B cell (primary cell): Measurements from ENCODE around the gene CDIP1. TPM values are rescaled to one million over a fixed set of nuclear protein-coding genes. Genes with fewer than 3 reads are reported as not detected.

Experiments used
- ATAC-seq: fragments of 200-7000 bp; cut with Tn5 transposase; one replicate; pipeline ENCODE4 v1.10.0; 2021; ENCODE audit warnings: low read depth, mild to moderate bottlenecking, moderate number of reproducible peaks, moderate library complexity
- CTCF ChIA-PET: fragments of 350-600 bp; sonication (Branson Sonifier 250); formaldehyde crosslinking; loops from one replicate; lab custom pipeline; 2021; ENCODE audit warnings: antibody characterized with exemption, inconsistent platforms; lab: Charles Lee
- POLR2A ChIA-PET: fragments of 350-600 bp; sonication (Branson Sonifier 250); formaldehyde crosslinking; loops from one replicate; lab custom pipeline; 2021; ENCODE audit warnings: antibody characterized with exemption; lab: Charles Lee
- DNase-seq: peaks from one replicate; pipeline ENCODE4 v3.0.0; 2013
- H2AFZ ChIP-seq: 2 replicates; pipeline ENCODE4 v1.6.1; 2012; ENCODE audit warnings: mild to moderate bottlenecking, low read depth, low read length; ENCODE audit not compliant: insufficient read depth, poor library complexity, severe bottlenecking
- H3K27ac ChIP-seq, 2 donors: 1 replicate in 1 of 2; 2 replicates in 1 of 2; pipeline ENCODE4 v1.5.1; 2012 to 2013; ENCODE audit warnings: low read length in 2 of 2, mild to moderate bottlenecking in 2 of 2, moderate library complexity in 1 of 2
- H3K27me3 ChIP-seq, 4 experiments: fragments of 200-600 bp in 1 of 4; sonication (generic) in 1 of 4; replicated peaks in 1 of 4; 1 replicate in 2 of 4; 2 replicates in 2 of 4; pipeline versions ENCODE4 v1.6.1 to v1.7.0; 2013 to 2016; ENCODE audit warnings: low read length in 3 of 4, mild to moderate bottlenecking in 2 of 4, mixed read lengths in 1 of 4, moderate library complexity in 1 of 4; ENCODE audit not compliant: insufficient read depth in 4 of 4, control insufficient read depth in 3 of 4; ENCODE audit errors: control extremely low read depth in 1 of 4
- H3K36me3 ChIP-seq, 2 experiments: replicated peaks in 1 of 2; 1 replicate in 1 of 2; 2 replicates in 1 of 2; pipeline versions ENCODE4 v1.6.1 to v1.7.1; 2013; ENCODE audit warnings: low read length in 1 of 2; ENCODE audit not compliant: insufficient read depth in 2 of 2, control insufficient read depth in 1 of 2; ENCODE audit errors: control extremely low read depth in 1 of 2, extremely low read depth in 1 of 2
- H3K4me1 ChIP-seq, 2 donors: fragments of 200-600 bp in 1 of 2; sonication (generic) in 1 of 2; 1 replicate in 1 of 2; 2 replicates in 1 of 2; pipeline versions ENCODE4 v1.5.1 to v1.6.1; 2013 to 2017; ENCODE audit warnings: low read length in 2 of 2; ENCODE audit not compliant: control insufficient read depth in 2 of 2, insufficient read depth in 2 of 2
- H3K4me2 ChIP-seq: replicated peaks from 2 replicates; pipeline ENCODE3; 2012; ENCODE audit warnings: mild to moderate bottlenecking, low read depth, low read length; ENCODE audit not compliant: poor library complexity, severe bottlenecking
- H3K4me3 ChIP-seq, 5 experiments: fragments of 200-600 bp in 1 of 5; sonication (generic) in 1 of 5; 1 replicate in 3 of 5; 2 replicates in 2 of 5; pipeline versions ENCODE4 v1.5.1 to v1.7.0; 2011 to 2016; ENCODE audit warnings: low read length in 4 of 5, mild to moderate bottlenecking in 4 of 5, low read depth in 2 of 5, control low read depth in 1 of 5, moderate library complexity in 1 of 5; ENCODE audit not compliant: insufficient read depth in 1 of 5; ENCODE audit errors: control extremely low read depth in 1 of 5, extremely low read depth in 1 of 5
- H3K79me2 ChIP-seq: fragments of 200-600 bp; sonication (generic); one replicate; pipeline ENCODE4 v1.6.0; 2016; ENCODE audit warnings: low read length; ENCODE audit not compliant: control insufficient read depth, insufficient read depth
- H3K9ac ChIP-seq: fragments of 200-600 bp; sonication (generic); 2 replicates; pipeline ENCODE4 v1.6.1; 2017; ENCODE audit warnings: mild to moderate bottlenecking, low read length, moderate library complexity
- H3K9me3 ChIP-seq, 3 donors: one replicate each; pipeline versions ENCODE4 v1.6.1 to v1.7.1; 2013; ENCODE audit warnings: low read length in 2 of 3; ENCODE audit not compliant: control insufficient read depth in 2 of 3, insufficient read depth in 1 of 3; ENCODE audit errors: control extremely low read depth in 1 of 3
- H4K20me1 ChIP-seq: 2 replicates; pipeline ENCODE4 v1.6.0; 2012; ENCODE audit warnings: mild to moderate bottlenecking, low read length; ENCODE audit not compliant: insufficient read depth, control insufficient read depth, poor library complexity, severe bottlenecking
- H3K27ac Mint-ChIP-seq: one replicate; pipeline ENCODE4 v1.8.0; 2021; ENCODE audit warnings: mixed read lengths
- H3K27me3 Mint-ChIP-seq: one replicate; pipeline ENCODE4 v1.8.0; 2021; ENCODE audit warnings: mixed read lengths
- H3K4me1 Mint-ChIP-seq: one replicate; pipeline ENCODE4 v1.8.0; 2021; ENCODE audit warnings: mixed read lengths
- H3K4me3 Mint-ChIP-seq: one replicate; pipeline ENCODE4 v1.8.0; 2021; ENCODE audit warnings: mixed read lengths
- H3K9me3 Mint-ChIP-seq: one replicate; pipeline ENCODE4 v1.8.0; 2022; ENCODE audit warnings: mixed read lengths; ENCODE audit not compliant: insufficient read depth
- EZH2 ChIP-seq: IDR thresholded peaks from 2 replicates; pipeline ENCODE4 v1.6.1; 2012; ENCODE audit warnings: borderline replicate concordance, low read depth, mild to moderate bottlenecking, moderate library complexity, low read length; ENCODE audit not compliant: insufficient read depth, poor library complexity, severe bottlenecking
- WGBS: methylation state at CpG from one replicate; pipeline ENCODE4 v1.1.5; 2013; ENCODE audit warnings: missing lambda C conversion rate; ENCODE audit not compliant: insufficient coverage; 5-methylcytosine and 5-hydroxymethylcytosine counted together
- intact Hi-C: fragments of 100-400 bp; cut with micrococcal nuclease; formaldehyde crosslinking; loops from one replicate; pipeline ENCODE4 v1.10.0; 2022
- polyA plus RNA-seq: library from polyadenylated mRNA; depleted of rRNA; stranded (reverse); fragments of >200 nt; gene quantifications from 2 replicates; pipeline ENCODE4 v1.2.3, GENCODE V29; 2012
- total RNA-seq, 2 donors: library from RNA; stranded (reverse); fragments of 120-200 nt in 1 of 2; gene quantifications; 1 replicate in 1 of 2; 2 replicates in 1 of 2; pipeline versions ENCODE4 v1.2.3 to v1.2.4, GENCODE V29; 2013 to 2022
- TF ChIP-seq, protein P1 (sequence below): fragments of 200-600 bp; IDR thresholded peaks from one replicate; pipeline ENCODE4 v1.8.0; 2022; ENCODE audit warnings: antibody characterized with exemption, mild to moderate bottlenecking

The CDIP1 gene
- total and polyA plus RNA-seq, 2 donors (not counting 1 experiment from before 2014, with no cell fraction given): 12.8 to 20.3 TPM

DNA sequence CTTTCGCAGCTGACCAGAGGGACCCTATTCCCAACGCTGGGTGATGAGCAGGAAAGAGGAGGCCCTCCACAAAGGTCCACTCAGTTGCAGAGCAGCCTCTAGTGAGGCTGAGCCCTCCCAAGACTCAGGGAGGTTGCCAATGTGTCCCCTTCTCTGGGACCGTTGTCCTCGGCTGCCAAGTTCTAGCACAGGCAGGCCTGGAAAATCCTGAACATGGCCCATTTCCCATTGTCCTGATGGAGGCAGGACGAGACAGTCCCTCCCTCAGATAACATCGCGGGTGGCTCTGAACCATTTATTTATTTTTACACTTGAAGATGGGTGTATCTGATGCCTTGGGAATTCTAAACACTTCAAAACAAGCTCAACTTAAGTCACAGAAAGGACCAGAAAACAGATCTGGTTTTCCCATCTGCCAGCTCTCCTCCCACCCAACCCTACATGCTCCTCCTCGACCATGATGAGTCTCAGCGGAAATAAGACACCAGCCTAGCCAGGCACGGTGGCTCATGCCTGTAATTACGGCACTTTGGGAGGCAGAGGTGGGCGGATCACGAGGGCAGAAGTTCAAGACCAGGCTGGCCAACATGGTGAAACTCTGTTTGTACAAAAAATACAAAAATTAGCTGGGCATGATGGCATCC is 12.8 kb downstream of the CDIP1 start:
- Histone ChIP-seq H4K20me1 (no peaks in the 10 kb centered on the region), H3K27me3 (no peaks in the 10 kb centered on the region), H3K9me3 (peaks cover 0 to 9% (median 0%) of the 10 kb centered on the region in 3 donors), H3K27ac (no peak overlapping the region), H3K9ac (no peak overlapping the region), H3K79me2 (peaks cover 51% of the 10 kb centered on the region), H3K4me1 (peaks cover 13 to 30% of the 10 kb centered on the region in 2 donors), H2AFZ (no peak overlapping the region), H3K36me3 (no peaks in the 10 kb centered on the region), H3K4me2 (no peak overlapping the region), H3K4me3 (no peak overlapping the region)
- no peak for DNase-seq
- Mint-ChIP-seq H3K4me3 (no peak overlapping the region), H3K9me3 (no peaks in the 10 kb centered on the region), H3K4me1 (peaks cover 27% of the 10 kb centered on the region), H3K27ac (no peak overlapping the region), H3K27me3 (no peaks in the 10 kb centered on the region)
- ATAC-seq: no peak
- TF ChIP-seq, protein P1, sequence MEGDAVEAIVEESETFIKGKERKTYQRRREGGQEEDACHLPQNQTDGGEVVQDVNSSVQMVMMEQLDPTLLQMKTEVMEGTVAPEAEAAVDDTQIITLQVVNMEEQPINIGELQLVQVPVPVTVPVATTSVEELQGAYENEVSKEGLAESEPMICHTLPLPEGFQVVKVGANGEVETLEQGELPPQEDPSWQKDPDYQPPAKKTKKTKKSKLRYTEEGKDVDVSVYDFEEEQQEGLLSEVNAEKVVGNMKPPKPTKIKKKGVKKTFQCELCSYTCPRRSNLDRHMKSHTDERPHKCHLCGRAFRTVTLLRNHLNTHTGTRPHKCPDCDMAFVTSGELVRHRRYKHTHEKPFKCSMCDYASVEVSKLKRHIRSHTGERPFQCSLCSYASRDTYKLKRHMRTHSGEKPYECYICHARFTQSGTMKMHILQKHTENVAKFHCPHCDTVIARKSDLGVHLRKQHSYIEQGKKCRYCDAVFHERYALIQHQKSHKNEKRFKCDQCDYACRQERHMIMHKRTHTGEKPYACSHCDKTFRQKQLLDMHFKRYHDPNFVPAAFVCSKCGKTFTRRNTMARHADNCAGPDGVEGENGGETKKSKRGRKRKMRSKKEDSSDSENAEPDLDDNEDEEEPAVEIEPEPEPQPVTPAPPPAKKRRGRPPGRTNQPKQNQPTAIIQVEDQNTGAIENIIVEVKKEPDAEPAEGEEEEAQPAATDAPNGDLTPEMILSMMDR: no peak
- no peak for TF ChIP-seq EZH2
- CTCF ChIA-PET: interaction anchor here (1.4 kb wide), 1 partner anchor 18 kb away, joined by 6 read pairs; no protein-coding TSS in a partner anchor
- POLR2A ChIA-PET: no interaction called here
- WGBS: 99% methylated on average over 9 of the region's 13 CpGs
- intact Hi-C loops: no loop called here

- Histone ChIP-seq H3K27me3 (no peaks in the 10 kb centered on the region), H4K20me1 (no peaks in the 10 kb centered on the region), H3K79me2 (peaks cover 52% of the 10 kb centered on the region), H3K27ac (no peak overlapping the region), H3K9me3 (peaks cover 0 to 9% (median 0%) of the 10 kb centered on the region in 3 donors), H3K4me3 (no peak overlapping the region), H3K9ac (no peak overlapping the region), H2AFZ (no peak overlapping the region), H3K4me1 (peaks cover 13 to 28% of the 10 kb centered on the region in 2 donors), H3K36me3 (no peaks in the 10 kb centered on the region), H3K4me2 (no peak overlapping the region)
- no peak overlapping the region for H3K4me3 Mint-ChIP-seq
- ChIA-PET CTCF (interaction anchor here (1.1 to 1.4 kb wide), 2 partner anchors 20 to 23 kb away, joined by 4 to 5 read pairs; no protein-coding TSS in a partner anchor), POLR2A (no interaction called here)
- intact Hi-C loops: no loop called here
- 91% methylated on average over 5 of the region's 7 CpGs for WGBS
- TF ChIP-seq, protein P1: no peak
- TF ChIP-seq EZH2: no peak
- no peaks in the 10 kb centered on the region for H3K9me3 Mint-ChIP-seq
- no peaks in the 10 kb centered on the region for H3K27me3 Mint-ChIP-seq
- DNase-seq: no peak
- H3K27ac Mint-ChIP-seq: no peak overlapping the region
- ATAC-seq: no peak
- H3K4me1 Mint-ChIP-seq: peaks cover 24% of the 10 kb centered on the region
These were observed 13.5 kb downstream of the CDIP1 start for GRCh38 chr16:4525069-4525468.
